GM10248 (cell line): ENCODE measurements around the gene MVB12B.

ENCODE experiments used
- CTCF ChIA-PET: fragments of 300-600 bp; sonication (Branson Sonifier 250); formaldehyde crosslinking; extraction: SDS; loops from one replicate; lab custom pipeline; 2021; ENCODE audit warnings: antibody characterized with exemption; lab: Yijun Ruan, JAX
- POLR2A ChIA-PET: fragments of 350-650 bp; sonication (Branson Sonifier 250); formaldehyde crosslinking; extraction: SDS; loops from one replicate; lab custom pipeline; 2020; ENCODE audit warnings: antibody characterized with exemption; lab: Yijun Ruan, JAX
- DNase-seq: peaks from one replicate; pipeline ENCODE4 v3.0.0; 2012; ENCODE audit errors: extremely low spot score
- TF ChIP-seq, protein P1 (sequence below): IDR thresholded peaks from 2 replicates; pipeline ENCODE4 v1.5.1; 2012; ENCODE audit warnings: mild to moderate bottlenecking, low read depth; ENCODE audit errors: extremely low read depth, missing control alignments, control extremely low read depth

Gene MVB12B

DNA sequence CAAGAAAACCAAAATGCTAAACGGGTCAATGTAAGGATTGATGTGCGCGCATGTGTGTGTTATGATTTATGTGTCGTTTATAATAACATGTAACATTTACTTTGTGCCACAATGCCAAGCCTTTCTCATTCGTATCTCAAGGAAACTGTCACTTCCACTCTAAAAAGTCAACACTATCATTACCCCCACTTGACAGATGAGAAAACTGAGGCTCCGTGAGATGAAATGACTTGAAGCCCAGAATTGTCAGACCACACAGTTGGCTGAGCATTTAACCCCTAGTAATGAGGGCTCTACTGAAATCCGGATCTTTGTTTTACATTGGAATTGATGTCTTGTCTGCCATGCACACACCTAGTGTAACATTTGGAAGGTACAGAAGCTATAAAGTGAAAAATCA, 192.1 kb downstream of the MVB12B start:
- TF ChIP-seq, protein P1, sequence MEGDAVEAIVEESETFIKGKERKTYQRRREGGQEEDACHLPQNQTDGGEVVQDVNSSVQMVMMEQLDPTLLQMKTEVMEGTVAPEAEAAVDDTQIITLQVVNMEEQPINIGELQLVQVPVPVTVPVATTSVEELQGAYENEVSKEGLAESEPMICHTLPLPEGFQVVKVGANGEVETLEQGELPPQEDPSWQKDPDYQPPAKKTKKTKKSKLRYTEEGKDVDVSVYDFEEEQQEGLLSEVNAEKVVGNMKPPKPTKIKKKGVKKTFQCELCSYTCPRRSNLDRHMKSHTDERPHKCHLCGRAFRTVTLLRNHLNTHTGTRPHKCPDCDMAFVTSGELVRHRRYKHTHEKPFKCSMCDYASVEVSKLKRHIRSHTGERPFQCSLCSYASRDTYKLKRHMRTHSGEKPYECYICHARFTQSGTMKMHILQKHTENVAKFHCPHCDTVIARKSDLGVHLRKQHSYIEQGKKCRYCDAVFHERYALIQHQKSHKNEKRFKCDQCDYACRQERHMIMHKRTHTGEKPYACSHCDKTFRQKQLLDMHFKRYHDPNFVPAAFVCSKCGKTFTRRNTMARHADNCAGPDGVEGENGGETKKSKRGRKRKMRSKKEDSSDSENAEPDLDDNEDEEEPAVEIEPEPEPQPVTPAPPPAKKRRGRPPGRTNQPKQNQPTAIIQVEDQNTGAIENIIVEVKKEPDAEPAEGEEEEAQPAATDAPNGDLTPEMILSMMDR = no peak
- ChIA-PET POLR2A (no interaction called here), CTCF (interaction anchor here (0.8 kb wide), 1 partner anchor 10 kb away, joined by 3 read pairs; no protein-coding TSS in a partner anchor)
- DNase-seq = no peak

DNA sequence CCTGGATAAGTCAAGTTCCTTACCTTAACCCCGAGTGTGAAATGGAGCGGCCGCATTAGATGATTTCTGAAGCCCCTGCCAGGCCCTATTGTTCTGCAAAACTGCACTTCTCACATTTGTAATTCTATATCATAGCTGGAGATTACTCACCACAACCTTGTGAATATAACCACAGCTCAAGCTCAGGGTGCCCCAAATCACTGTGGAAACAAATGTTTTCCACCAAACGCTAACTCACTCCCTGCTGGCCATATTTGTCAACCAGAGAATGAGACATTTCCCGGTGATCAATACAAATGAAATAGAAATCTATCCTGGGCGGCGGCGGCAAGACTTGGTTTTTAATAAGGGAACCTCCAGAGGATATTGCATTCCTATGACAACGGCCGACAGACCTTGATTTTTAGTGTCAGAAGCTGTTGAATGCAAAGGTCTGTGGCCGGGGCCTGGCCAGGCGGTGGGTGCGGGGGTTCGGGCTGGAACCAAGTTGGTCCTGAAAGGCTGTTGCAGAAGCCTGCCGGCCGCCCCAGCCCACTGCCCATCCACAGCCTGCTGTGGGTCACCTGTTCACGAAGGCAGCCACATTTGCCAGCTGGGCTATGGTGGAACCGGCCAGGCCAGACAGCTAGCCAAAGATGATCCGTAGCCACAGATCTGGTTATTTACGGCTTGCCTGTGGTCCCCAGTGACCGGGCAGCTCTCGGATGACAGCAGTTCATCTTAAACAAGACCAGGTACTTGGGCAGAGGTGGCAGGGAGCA, 193.2 kb downstream of the MVB12B start:
- ChIA-PET CTCF (interaction anchor here (0.9 kb wide), 1 partner anchor 21 kb away, joined by 5 read pairs; no protein-coding TSS in a partner anchor), POLR2A (no interaction called here)
- TF ChIP-seq, protein P1 = no peak
- no peak for DNase-seq

DNA sequence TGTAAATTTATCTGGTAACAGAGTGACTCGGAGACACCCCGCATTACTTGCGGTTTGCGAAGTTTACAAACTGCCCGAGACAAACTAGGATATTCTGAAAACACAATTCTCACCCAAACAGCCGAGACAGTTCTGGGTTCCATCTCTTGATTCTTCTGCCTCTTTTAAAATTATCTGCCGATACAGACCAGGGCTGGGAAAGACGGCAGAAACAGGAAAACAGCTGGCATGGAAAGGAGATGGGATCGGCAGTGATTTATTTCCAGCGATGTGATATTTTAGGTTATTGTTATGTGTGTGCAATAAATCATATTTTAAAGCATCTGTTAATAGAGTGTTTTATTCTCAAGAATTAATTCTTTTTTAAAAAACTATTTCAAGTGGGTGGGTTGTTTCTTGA, 193.8 kb downstream of the MVB12B start:
- POLR2A ChIA-PET = no interaction called here

DNA sequence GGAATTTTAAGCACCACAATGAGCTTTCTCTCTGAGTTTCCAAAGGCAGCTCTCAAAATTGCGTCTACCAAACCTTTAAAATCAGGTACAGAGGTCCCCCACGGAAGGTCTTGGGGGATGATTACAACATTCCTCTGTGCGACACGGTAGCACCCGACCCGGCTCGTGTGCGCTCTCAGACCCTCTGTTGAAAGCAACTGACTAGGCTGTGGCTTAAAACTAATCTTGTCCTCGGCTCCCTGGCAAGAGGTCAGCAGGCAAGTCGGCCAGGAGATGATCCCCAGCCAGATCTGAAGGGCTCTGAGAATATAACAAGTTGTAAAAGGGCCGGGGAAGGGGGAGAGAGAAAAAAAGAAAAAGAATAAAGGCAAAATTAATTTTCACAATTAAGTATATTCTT, 194.5 kb downstream of the MVB12B start:
- TF ChIP-seq, protein P1 = no peak
- POLR2A ChIA-PET = no interaction called here
- no peak for DNase-seq
- CTCF ChIA-PET = interaction anchor here (1.1 kb wide), 1 partner anchor 11 kb away, joined by 3 read pairs; no protein-coding TSS in a partner anchor

More for the DNA sequence above, 193.8 kb downstream of the MVB12B start:
- CTCF ChIA-PET = interaction anchor here (0.9 kb wide), 1 partner anchor 21 kb away, joined by 5 read pairs; no protein-coding TSS in a partner anchor
- TF ChIP-seq, protein P1 = no peak
- no peak for DNase-seq

DNA sequence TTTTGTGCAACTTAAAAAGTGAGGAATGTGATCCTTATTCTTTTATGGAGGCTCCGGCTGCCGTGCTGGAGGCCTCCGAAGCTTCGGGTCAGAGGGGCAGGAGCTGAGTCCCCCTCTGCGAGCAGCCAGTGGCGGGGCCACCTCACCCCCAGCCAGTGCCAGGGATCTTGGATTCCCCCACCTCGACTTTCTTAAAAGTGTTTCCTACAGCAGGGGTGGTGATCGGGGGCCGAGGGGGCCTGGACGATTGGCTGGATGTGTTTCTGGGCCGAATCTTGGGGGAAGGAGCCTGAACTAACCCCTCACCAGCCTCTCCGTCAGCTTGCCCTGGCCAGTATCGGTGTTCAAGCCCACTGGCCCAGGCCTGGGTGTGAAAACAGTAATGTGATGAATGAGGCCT, 194.9 kb downstream of the MVB12B start:
- POLR2A ChIA-PET = no interaction called here
- no peak for DNase-seq
- TF ChIP-seq, protein P1 = no peak
- CTCF ChIA-PET = interaction anchor here (0.8 to 1.1 kb wide), 2 partner anchors 11 to 23 kb away, joined by 3 read pairs; no protein-coding TSS in a partner anchor

DNA sequence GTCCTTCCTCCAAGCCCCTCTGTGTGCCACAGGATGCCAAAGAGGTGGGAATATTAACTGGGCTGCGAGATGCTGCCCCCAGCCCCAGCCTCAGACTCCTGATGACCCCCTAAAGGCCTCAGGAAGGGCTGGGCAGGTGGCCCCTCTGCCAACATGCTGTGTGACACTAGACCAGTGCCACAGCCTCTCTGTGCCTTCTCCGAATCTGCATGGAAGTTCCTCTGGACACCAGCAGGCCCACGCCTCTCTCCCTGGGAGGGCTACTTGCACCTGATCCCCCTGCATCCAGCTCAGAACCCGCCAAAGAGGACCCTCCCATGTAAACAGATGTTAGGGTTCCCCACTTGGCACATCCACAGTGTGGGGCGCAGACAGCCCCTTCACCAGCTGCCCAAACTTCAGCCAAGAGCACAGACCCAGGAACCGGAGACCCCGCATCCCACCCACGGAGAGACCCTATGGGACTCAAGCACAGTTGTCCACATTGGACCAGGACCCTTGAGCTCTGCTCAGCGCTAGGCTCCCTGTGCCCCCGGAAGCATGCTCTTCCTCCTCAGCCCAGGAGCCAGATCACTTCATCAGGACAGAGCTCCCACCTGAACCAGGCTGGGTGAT, 195.5 kb downstream of the MVB12B start:
- POLR2A ChIA-PET = no interaction called here
- no peak for DNase-seq
- TF ChIP-seq, protein P1 = no peak
- CTCF ChIA-PET = interaction anchor here (0.8 to 1.1 kb wide), 2 partner anchors 10 to 23 kb away, joined by 3 read pairs; no protein-coding TSS in a partner anchor
